HepG2 (cell line): Measurements from ENCODE around the gene TULP3. TPM values are rescaled to one million over a fixed set of nuclear protein-coding genes. Genes with fewer than 3 reads are reported as not detected.

Source experiments
- DR1 ChIP-seq: sonication (generic); formaldehyde crosslinking; IDR thresholded peaks from 2 replicates; pipeline ENCODE4 v1.8.0; 2021; ENCODE audit warnings: mild to moderate bottlenecking, missing genetic modification reagents, inconsistent platforms
- KDM5A ChIP-seq: fragments of 200-600 bp; sonication (generic); IDR thresholded peaks from 2 replicates; pipeline ENCODE4 v1.7.0; 2018; ENCODE audit warnings: antibody characterized with exemption, mild to moderate bottlenecking, low read length, borderline replicate concordance
- PHB2 ChIP-seq: fragments of 450-650 bp; IDR thresholded peaks from 2 replicates; pipeline ENCODE4 v1.6.1; 2018; ENCODE audit not compliant: partially characterized antibody
- RBM39 ChIP-seq: fragments of 200-400 bp; formaldehyde crosslinking; IDR thresholded peaks from one replicate; pipeline ENCODE4 v1.6.1; 2018; ENCODE audit warnings: antibody characterized with exemption, mild to moderate bottlenecking, low read depth, low read length; ENCODE audit not compliant: poor library complexity, severe bottlenecking
- RXRA ChIP-seq: sonication (generic); formaldehyde crosslinking; IDR thresholded peaks from 2 replicates; pipeline ENCODE4 v1.5.1; 2020; ENCODE audit warnings: missing genetic modification reagents
- SRSF4 ChIP-seq: fragments of 200-400 bp; formaldehyde crosslinking; IDR thresholded peaks from one replicate; pipeline ENCODE4 v1.6.1; 2018; ENCODE audit warnings: mild to moderate bottlenecking, low read depth, low read length, moderate library complexity; ENCODE audit not compliant: poor library complexity, severe bottlenecking
- YEATS4 ChIP-seq: sonication (generic); formaldehyde crosslinking; IDR thresholded peaks from 2 replicates; pipeline ENCODE4 v1.4.0; 2020; ENCODE audit warnings: missing genetic modification reagents, borderline replicate concordance
- ZBTB21 ChIP-seq: sonication (generic); formaldehyde crosslinking; IDR thresholded peaks from 2 replicates; pipeline ENCODE4 v1.4.0; 2020; ENCODE audit warnings: missing genetic modification reagents
- ZBTB7A ChIP-seq: sonication (generic); formaldehyde crosslinking; IDR thresholded peaks from 2 replicates; pipeline ENCODE4 v1.8.0; 2022; ENCODE audit warnings: mild to moderate bottlenecking, missing genetic modification reagents
- ZNF160 ChIP-seq: sonication (generic); formaldehyde crosslinking; IDR thresholded peaks from 2 replicates; pipeline ENCODE4 v1.8.0; 2022; ENCODE audit warnings: mild to moderate bottlenecking, inconsistent platforms, missing genetic modification reagents
- ZNF274 ChIP-seq: sonication (generic); formaldehyde crosslinking; IDR thresholded peaks from 2 replicates; pipeline ENCODE4 v1.5.1; 2020; ENCODE audit warnings: mild to moderate bottlenecking, missing genetic modification reagents
- ZNF337 ChIP-seq: sonication (generic); formaldehyde crosslinking; IDR thresholded peaks from 2 replicates; pipeline ENCODE4 v1.5.1; 2020; ENCODE audit warnings: missing genetic modification reagents, low read depth, mild to moderate bottlenecking, borderline replicate concordance
- ZNF382 ChIP-seq: sonication (generic); formaldehyde crosslinking; IDR thresholded peaks from 2 replicates; pipeline ENCODE4 v1.5.0; 2020; ENCODE audit warnings: missing genetic modification reagents, mild to moderate bottlenecking, borderline replicate concordance
- ZNF549 ChIP-seq: sonication (generic); formaldehyde crosslinking; IDR thresholded peaks from 2 replicates; pipeline ENCODE4 v1.5.0; 2020; ENCODE audit warnings: missing genetic modification reagents
- polyA plus RNA-seq, 8 experiments: library from polyadenylated mRNA; depleted of rRNA in 3 of 8; stranded (reverse) in 7 of 8; unstranded in 1 of 8; fragments of >200 nt; fragmentation: Illumina TruSeq in 4 of 8; extraction: Trizol in 4 of 8; gene quantifications; 2 replicates each; pipeline versions ENCODE4 v1.2.1 to v1.2.3, GENCODE V29; 2011 to 2016; ENCODE audit warnings: low read depth in 4 of 8, missing spikeins in 1 of 8, mixed read lengths in 1 of 8; ENCODE audit not compliant: insufficient read depth in 1 of 8
- total RNA-seq, 5 experiments: library from RNA; depleted of rRNA; stranded (reverse); fragments of >200 nt; fragmentation: Illumina TruSeq; extraction: Trizol; gene quantifications; 2 replicates each; pipeline ENCODE4 v1.2.3, GENCODE V29; 2016; ENCODE audit warnings: low read depth in 1 of 5
- TF ChIP-seq, protein P1 (sequence below): sonication (generic); formaldehyde crosslinking; IDR thresholded peaks from 2 replicates; pipeline ENCODE4 v1.9.0; 2021; ENCODE audit warnings: missing genetic modification reagents, borderline replicate concordance
- TF ChIP-seq, protein P2 (sequence below): IDR thresholded peaks from 2 replicates; pipeline ENCODE4 v1.6.1; 2018; ENCODE audit warnings: missing genetic modification reagents
- TF ChIP-seq, protein P3 (sequence below), 2 experiments: IDR thresholded peaks; 2 replicates each; pipeline ENCODE4 v1.6.1; 2011 to 2012; ENCODE audit warnings: low read length in 2 of 2, borderline replicate concordance in 1 of 2, low read depth in 1 of 2, mild to moderate bottlenecking in 1 of 2, moderate library complexity in 1 of 2
- TF ChIP-seq, protein P4 (sequence below): sonication (generic); formaldehyde crosslinking; IDR thresholded peaks from 2 replicates; pipeline ENCODE4 v1.4.0; 2020; ENCODE audit warnings: missing genetic modification reagents, borderline replicate concordance

Gene TULP3
- total and polyA plus RNA-seq, 2 of the 13 experiments (the other 11 are each of a cell fraction or from before 2014, with no cell fraction given): 11.2 to 13.2 TPM

DNA sequence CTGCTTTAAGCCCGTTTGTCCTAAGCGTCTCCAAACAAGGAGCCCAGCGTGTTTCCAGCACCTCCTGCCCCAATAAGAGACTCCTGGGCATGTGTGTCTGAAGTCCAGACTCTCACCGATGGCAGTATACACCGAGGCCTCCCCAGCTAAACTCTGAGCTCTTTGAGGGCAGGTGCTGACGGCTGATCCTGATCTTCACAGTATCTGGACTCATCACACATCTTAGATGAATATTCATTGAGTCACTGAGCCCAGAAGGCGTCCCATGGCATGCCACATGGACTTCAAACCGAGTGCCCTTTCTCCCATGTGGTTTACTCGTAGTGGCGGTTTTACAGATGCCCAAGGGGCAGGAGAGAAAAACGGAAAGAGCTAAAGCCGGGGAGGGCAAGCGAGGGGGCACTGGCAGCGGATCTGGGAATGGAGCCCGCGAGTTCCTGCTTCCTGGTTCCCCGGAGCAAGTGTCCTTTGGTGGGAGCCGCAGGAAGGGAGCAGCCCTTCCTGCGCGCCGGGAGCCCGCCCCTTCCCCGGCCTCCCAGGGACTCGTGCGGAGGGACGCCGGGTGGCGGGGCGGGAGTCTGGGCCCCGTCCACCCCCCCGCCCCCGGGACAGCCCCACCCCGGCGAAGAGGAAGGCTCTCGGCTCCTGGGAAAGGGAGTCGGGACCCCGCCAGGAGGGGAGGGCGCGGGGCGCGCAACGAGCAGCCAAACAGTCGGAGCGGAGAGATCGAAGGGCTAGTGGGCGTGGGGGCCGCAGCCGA is 67.9 kb downstream of the TULP3 start (continued):
- TF ChIP-seq, protein P1, sequence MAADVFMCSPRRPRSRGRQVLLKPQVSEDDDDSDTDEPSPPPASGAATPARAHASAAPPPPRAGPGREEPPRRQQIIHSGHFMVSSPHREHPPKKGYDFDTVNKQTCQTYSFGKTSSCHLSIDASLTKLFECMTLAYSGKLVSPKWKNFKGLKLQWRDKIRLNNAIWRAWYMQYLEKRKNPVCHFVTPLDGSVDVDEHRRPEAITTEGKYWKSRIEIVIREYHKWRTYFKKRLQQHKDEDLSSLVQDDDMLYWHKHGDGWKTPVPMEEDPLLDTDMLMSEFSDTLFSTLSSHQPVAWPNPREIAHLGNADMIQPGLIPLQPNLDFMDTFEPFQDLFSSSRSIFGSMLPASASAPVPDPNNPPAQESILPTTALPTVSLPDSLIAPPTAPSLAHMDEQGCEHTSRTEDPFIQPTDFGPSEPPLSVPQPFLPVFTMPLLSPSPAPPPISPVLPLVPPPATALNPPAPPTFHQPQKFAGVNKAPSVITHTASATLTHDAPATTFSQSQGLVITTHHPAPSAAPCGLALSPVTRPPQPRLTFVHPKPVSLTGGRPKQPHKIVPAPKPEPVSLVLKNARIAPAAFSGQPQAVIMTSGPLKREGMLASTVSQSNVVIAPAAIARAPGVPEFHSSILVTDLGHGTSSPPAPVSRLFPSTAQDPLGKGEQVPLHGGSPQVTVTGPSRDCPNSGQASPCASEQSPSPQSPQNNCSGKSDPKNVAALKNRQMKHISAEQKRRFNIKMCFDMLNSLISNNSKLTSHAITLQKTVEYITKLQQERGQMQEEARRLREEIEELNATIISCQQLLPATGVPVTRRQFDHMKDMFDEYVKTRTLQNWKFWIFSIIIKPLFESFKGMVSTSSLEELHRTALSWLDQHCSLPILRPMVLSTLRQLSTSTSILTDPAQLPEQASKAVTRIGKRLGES (CRISPR knock-in tag): no peak
- TF ChIP-seq SRSF4 (no peak), RXRA (CRISPR knock-in tag) (peak; percentile 26; the same call in 1 of the 2 replicates), ZNF337 (CRISPR knock-in tag) (0 out of 2 replicates have a peak, but pooled peaks have one; percentile 44), ZNF549 (CRISPR knock-in tag) (no peak), ZNF160 (CRISPR knock-in tag) (no peak), ZBTB21 (no peak), ZBTB7A (CRISPR knock-in tag) (no peak), DR1 (no peak), ZNF274 (CRISPR knock-in tag) (peak; percentile 40; the same call in 1 of the 2 replicates), RBM39 (no peak), PHB2 (no peak), KDM5A (no peak), YEATS4 (0 out of 2 replicates have a peak, but pooled peaks have one; percentile 7), ZNF382 (CRISPR knock-in tag) (no peak)
- TF ChIP-seq, protein P2, sequence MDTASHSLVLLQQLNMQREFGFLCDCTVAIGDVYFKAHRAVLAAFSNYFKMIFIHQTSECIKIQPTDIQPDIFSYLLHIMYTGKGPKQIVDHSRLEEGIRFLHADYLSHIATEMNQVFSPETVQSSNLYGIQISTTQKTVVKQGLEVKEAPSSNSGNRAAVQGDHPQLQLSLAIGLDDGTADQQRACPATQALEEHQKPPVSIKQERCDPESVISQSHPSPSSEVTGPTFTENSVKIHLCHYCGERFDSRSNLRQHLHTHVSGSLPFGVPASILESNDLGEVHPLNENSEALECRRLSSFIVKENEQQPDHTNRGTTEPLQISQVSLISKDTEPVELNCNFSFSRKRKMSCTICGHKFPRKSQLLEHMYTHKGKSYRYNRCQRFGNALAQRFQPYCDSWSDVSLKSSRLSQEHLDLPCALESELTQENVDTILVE (CRISPR knock-in tag): no peak; the same call in none of the 2 replicates
- TF ChIP-seq, protein P3, sequence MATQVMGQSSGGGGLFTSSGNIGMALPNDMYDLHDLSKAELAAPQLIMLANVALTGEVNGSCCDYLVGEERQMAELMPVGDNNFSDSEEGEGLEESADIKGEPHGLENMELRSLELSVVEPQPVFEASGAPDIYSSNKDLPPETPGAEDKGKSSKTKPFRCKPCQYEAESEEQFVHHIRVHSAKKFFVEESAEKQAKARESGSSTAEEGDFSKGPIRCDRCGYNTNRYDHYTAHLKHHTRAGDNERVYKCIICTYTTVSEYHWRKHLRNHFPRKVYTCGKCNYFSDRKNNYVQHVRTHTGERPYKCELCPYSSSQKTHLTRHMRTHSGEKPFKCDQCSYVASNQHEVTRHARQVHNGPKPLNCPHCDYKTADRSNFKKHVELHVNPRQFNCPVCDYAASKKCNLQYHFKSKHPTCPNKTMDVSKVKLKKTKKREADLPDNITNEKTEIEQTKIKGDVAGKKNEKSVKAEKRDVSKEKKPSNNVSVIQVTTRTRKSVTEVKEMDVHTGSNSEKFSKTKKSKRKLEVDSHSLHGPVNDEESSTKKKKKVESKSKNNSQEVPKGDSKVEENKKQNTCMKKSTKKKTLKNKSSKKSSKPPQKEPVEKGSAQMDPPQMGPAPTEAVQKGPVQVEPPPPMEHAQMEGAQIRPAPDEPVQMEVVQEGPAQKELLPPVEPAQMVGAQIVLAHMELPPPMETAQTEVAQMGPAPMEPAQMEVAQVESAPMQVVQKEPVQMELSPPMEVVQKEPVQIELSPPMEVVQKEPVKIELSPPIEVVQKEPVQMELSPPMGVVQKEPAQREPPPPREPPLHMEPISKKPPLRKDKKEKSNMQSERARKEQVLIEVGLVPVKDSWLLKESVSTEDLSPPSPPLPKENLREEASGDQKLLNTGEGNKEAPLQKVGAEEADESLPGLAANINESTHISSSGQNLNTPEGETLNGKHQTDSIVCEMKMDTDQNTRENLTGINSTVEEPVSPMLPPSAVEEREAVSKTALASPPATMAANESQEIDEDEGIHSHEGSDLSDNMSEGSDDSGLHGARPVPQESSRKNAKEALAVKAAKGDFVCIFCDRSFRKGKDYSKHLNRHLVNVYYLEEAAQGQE (IDR thresholded peaks at IDR 0.05; ENCODE audit: borderline replicate concordance in 1 of 2, low read depth in 1 of 2, low read length in 2 of 2): peak in 1 of 2 experiments; percentile 43; a peak in 1 of 4 replicates
- TF ChIP-seq, protein P4, sequence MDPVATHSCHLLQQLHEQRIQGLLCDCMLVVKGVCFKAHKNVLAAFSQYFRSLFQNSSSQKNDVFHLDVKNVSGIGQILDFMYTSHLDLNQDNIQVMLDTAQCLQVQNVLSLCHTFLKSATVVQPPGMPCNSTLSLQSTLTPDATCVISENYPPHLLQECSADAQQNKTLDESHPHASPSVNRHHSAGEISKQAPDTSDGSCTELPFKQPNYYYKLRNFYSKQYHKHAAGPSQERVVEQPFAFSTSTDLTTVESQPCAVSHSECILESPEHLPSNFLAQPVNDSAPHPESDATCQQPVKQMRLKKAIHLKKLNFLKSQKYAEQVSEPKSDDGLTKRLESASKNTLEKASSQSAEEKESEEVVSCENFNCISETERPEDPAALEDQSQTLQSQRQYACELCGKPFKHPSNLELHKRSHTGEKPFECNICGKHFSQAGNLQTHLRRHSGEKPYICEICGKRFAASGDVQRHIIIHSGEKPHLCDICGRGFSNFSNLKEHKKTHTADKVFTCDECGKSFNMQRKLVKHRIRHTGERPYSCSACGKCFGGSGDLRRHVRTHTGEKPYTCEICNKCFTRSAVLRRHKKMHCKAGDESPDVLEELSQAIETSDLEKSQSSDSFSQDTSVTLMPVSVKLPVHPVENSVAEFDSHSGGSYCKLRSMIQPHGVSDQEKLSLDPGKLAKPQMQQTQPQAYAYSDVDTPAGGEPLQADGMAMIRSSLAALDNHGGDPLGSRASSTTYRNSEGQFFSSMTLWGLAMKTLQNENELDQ: peak; percentile 27; the same call in 1 of the 2 replicates
